NCI-H1105 treated with DMSO at 0.1 percent for 48 hours (cell line): ENCODE data around the gene FAM229B.

Experiments
- DNase-seq: peaks from one replicate; lab custom pipeline; 2025; lab: John Stamatoyannopoulos, UW

The FAM229B gene

GRCh38 chr6:112144145-112144926 lies 56.9 kb downstream of the FAM229B start:
- DNase-seq, result no peak

- DNase-seq, result no peak
These were observed 57.7 kb downstream of the FAM229B start for GRCh38 chr6:112145080-112145573.

- DNase-seq, result no peak
These were observed 60.7 kb downstream of the FAM229B start for GRCh38 chr6:112148103-112148502.

- DNase-seq, result no peak
These were observed 61.8 kb downstream of the FAM229B start for GRCh38 chr6:112149236-112149635.

GRCh38 chr6:112149719-112150263 lies 62.4 kb downstream of the FAM229B start:
- no peak for DNase-seq

GRCh38 chr6:112150363-112150762 lies 63.0 kb downstream of the FAM229B start:
- no peak for DNase-seq
